Liver (tissue), 9 donors: ENCODE results near the gene DPM2. TPM values are rescaled to one million over a fixed set of nuclear protein-coding genes. Genes with fewer than 3 reads are reported as not detected.

Experiments
- DNase-seq: peaks from one replicate; pipeline ENCODE4 v3.0.0-alpha.2; 2017; ENCODE audit warnings: low spot score
- H3K27ac ChIP-seq, 2 donors: one replicate each; pipeline ENCODE4 v1.7.0; 2013; ENCODE audit warnings: inconsistent platforms in 2 of 2, low read length in 2 of 2, control low read depth in 1 of 2, low read depth in 1 of 2, mild to moderate bottlenecking in 1 of 2
- H3K27me3 ChIP-seq, 4 donors: one replicate each; pipeline versions ENCODE4 v1.6.1 to v1.7.0; 2013; ENCODE audit warnings: low read length in 3 of 4, inconsistent platforms in 1 of 4, mild to moderate bottlenecking in 1 of 4, moderate library complexity in 1 of 4; ENCODE audit not compliant: control insufficient read depth in 4 of 4, insufficient read depth in 4 of 4
- H3K36me3 ChIP-seq, 4 donors: one replicate each; pipeline versions ENCODE4 v1.6.1 to v1.7.0; 2013; ENCODE audit warnings: low read length in 3 of 4, mild to moderate bottlenecking in 3 of 4, low read depth in 1 of 4, moderate library complexity in 1 of 4; ENCODE audit not compliant: control insufficient read depth in 4 of 4, insufficient read depth in 3 of 4
- H3K4me1 ChIP-seq, 4 donors: one replicate each; pipeline versions ENCODE4 v1.6.1 to v1.7.0; 2013; ENCODE audit warnings: low read length in 3 of 4, mild to moderate bottlenecking in 3 of 4, moderate library complexity in 1 of 4; ENCODE audit not compliant: control insufficient read depth in 4 of 4, insufficient read depth in 4 of 4
- H3K4me3 ChIP-seq, 3 donors: one replicate each; pipeline versions ENCODE4 v1.6.1 to v1.7.0; 2013; ENCODE audit warnings: low read length in 3 of 3, control low read depth in 1 of 3, low read depth in 1 of 3, mild to moderate bottlenecking in 1 of 3
- H3K9ac ChIP-seq, 2 donors: one replicate each; pipeline ENCODE4 v1.7.0; 2013; ENCODE audit warnings: low read length in 2 of 2, mild to moderate bottlenecking in 2 of 2, moderate library complexity in 2 of 2, control low read depth in 1 of 2, low read depth in 1 of 2
- H3K9me3 ChIP-seq, 4 donors: one replicate each; pipeline versions ENCODE4 v1.6.1 to v1.7.0; 2013; ENCODE audit warnings: low read length in 3 of 4; ENCODE audit not compliant: control insufficient read depth in 4 of 4
- CTCF ChIP-seq: fragments of 150-350 bp; IDR thresholded peaks from 2 replicates; pipeline ENCODE4 v1.5.1; 2017; ENCODE audit warnings: improper control_type of control experiment, low read depth, low read length; ENCODE audit not compliant: missing input control
- EGR1 ChIP-seq, 2 donors: IDR thresholded peaks; 2 replicates each; pipeline ENCODE4 v1.6.1; 2016 to 2018; ENCODE audit warnings: antibody characterized with exemption in 2 of 2, low read depth in 2 of 2
- FOXA1 ChIP-seq: IDR thresholded peaks from 2 replicates; pipeline ENCODE4 v1.6.1; 2016; ENCODE audit warnings: antibody characterized with exemption
- FOXA2 ChIP-seq: IDR thresholded peaks from 2 replicates; pipeline ENCODE4 v1.6.1; 2016; ENCODE audit warnings: antibody characterized with exemption
- GABPA ChIP-seq, 2 donors: IDR thresholded peaks in 1 of 2; conservative IDR thresholded peaks in 1 of 2; 2 replicates each; pipeline ENCODE4 v1.6.1; 2016; ENCODE audit warnings: antibody characterized with exemption in 2 of 2, mild to moderate bottlenecking in 1 of 2, moderate library complexity in 1 of 2
- HNF4A ChIP-seq, 2 donors: conservative IDR thresholded peaks; 2 replicates each; pipeline ENCODE4 v1.6.1; 2016; ENCODE audit warnings: antibody characterized with exemption in 2 of 2, mild to moderate bottlenecking in 2 of 2
- HNF4G ChIP-seq: IDR thresholded peaks from 2 replicates; pipeline ENCODE4 v1.6.1; 2016; ENCODE audit warnings: antibody characterized with exemption
- JUND ChIP-seq, 2 donors: IDR thresholded peaks; 2 replicates each; pipeline ENCODE4 v1.6.1; 2016; ENCODE audit warnings: antibody characterized with exemption in 2 of 2
- RAD21 ChIP-seq, 2 donors: IDR thresholded peaks; 2 replicates each; pipeline ENCODE4 v1.6.1; 2016; ENCODE audit warnings: antibody characterized with exemption in 2 of 2, mild to moderate bottlenecking in 2 of 2
- REST ChIP-seq: IDR thresholded peaks from 2 replicates; pipeline ENCODE4 v1.6.1; 2016; ENCODE audit warnings: antibody characterized with exemption, mild to moderate bottlenecking
- RXRA ChIP-seq, 2 donors: IDR thresholded peaks; 2 replicates each; pipeline ENCODE4 v1.6.1; 2017 to 2018; ENCODE audit warnings: antibody characterized with exemption in 2 of 2, mild to moderate bottlenecking in 1 of 2
- TAF1 ChIP-seq: conservative IDR thresholded peaks from 2 replicates; pipeline ENCODE4 v1.6.1; 2016; ENCODE audit warnings: antibody characterized with exemption, mild to moderate bottlenecking
- ZBTB33 ChIP-seq: IDR thresholded peaks from 2 replicates; pipeline ENCODE4 v1.6.1; 2016; ENCODE audit warnings: antibody characterized with exemption
- WGBS: extraction: QIAGEN DNeasy Blood & Tissue Kit; methylation state at CpG from one replicate; pipeline ENCODE4 v1.1.7; 2013; 5-methylcytosine and 5-hydroxymethylcytosine counted together
- polyA plus RNA-seq, 2 donors: library from polyadenylated mRNA; stranded (reverse) in 1 of 2; unstranded in 1 of 2; fragments of 200-250 nt in 1 of 2; fragments of >200 nt in 1 of 2; fragmentation: Nextera tagmentation in 1 of 2; extraction: Ambion mirVana in 1 of 2; gene quantifications; one replicate each; pipeline versions ENCODE4 v1.2.1 to v1.2.3, GENCODE V29; 2013 to 2015
- total RNA-seq, 2 donors: library from RNA; depleted of rRNA; stranded (reverse); fragments of >200 nt; gene quantifications; one replicate each; pipeline ENCODE4 v1.2.3, GENCODE V29; 2014
- TF ChIP-seq, protein P1 (sequence below): IDR thresholded peaks from 2 replicates; pipeline ENCODE4 v1.6.1; 2016; ENCODE audit warnings: antibody characterized with exemption
- donor health status: healthy.
- donor health status: healthy.
- donor health status: healthy.
- donor health status: healthy.
- donor health status: healthy.

Gene DPM2
- total and polyA plus RNA-seq, 4 donors: 9.3 to 25.0 (median 22.0) TPM

GRCh38 chr9:127945942-127946341, 8.3 kb upstream of the DPM2 start:
- Histone ChIP-seq H3K4me1 (peaks cover 0 to 2% (median under 1%) of the 10 kb centered on the region in 4 donors), H3K9me3 (no peaks in the 10 kb centered on the region), H3K27ac (no peak overlapping the region), H3K36me3 (peaks cover 10 to 45% (median 17%) of the 10 kb centered on the region in 4 donors), H3K9ac (no peak overlapping the region), H3K4me3 (no peak overlapping the region), H3K27me3 (no peaks in the 10 kb centered on the region)
- 88% methylated on average over 9 of the region's 9 CpGs for WGBS
- TF ChIP-seq HNF4G: no peak
- TF ChIP-seq CTCF: no peak
- TF ChIP-seq, protein P1, sequence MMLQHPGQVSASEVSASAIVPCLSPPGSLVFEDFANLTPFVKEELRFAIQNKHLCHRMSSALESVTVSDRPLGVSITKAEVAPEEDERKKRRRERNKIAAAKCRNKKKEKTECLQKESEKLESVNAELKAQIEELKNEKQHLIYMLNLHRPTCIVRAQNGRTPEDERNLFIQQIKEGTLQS: no peak
- no peak for TF ChIP-seq FOXA1
- no peak for TF ChIP-seq REST
- TF ChIP-seq FOXA2: no peak
- no peak for TF ChIP-seq TAF1
- TF ChIP-seq ZBTB33: no peak
- DNase-seq: no peak

- H3K27ac ChIP-seq: no peak overlapping the region
- no peak for TF ChIP-seq ZBTB33
- no peak for TF ChIP-seq EGR1 (IDR thresholded peaks at IDR 0.05; ENCODE audit: low read depth in 2 of 2)
- no peak for TF ChIP-seq HNF4A (conservative IDR thresholded peaks at IDR 0.05)
- TF ChIP-seq RXRA (IDR thresholded peaks at IDR 0.05): no peak
- no peak for TF ChIP-seq REST
- TF ChIP-seq RAD21 (IDR thresholded peaks at IDR 0.05): no peak
- no peak for TF ChIP-seq GABPA (IDR thresholded peaks at IDR 0.05 in 1 of 2, conservative IDR thresholded peaks at IDR 0.05 in 1 of 2)
- no peak for TF ChIP-seq FOXA1
- no peak for TF ChIP-seq CTCF
- TF ChIP-seq, protein P1: no peak
- TF ChIP-seq JUND (IDR thresholded peaks at IDR 0.05): no peak
Measured at GRCh38 chr9:127945338-127945737, 7.7 kb upstream of the DPM2 start.

More at GRCh38 chr9:127945338-127945737, 7.7 kb upstream of the DPM2 start:
- H3K4me3 ChIP-seq: no peak overlapping the region
- peaks cover 10 to 45% (median 17%) of the 10 kb centered on the region in 4 donors for H3K36me3 ChIP-seq
- no peak for DNase-seq
- H3K4me1 ChIP-seq: no peaks in the 10 kb centered on the region
- H3K27me3 ChIP-seq: no peaks in the 10 kb centered on the region
- H3K9me3 ChIP-seq: no peaks in the 10 kb centered on the region
- 93% methylated on average over 24 of the region's 24 CpGs for WGBS
- no peak overlapping the region for H3K9ac ChIP-seq
